Endothelial cell of umbilical vein (primary cell): ENCODE data around the gene ANAPC7. TPM values are rescaled to one million over a fixed set of nuclear protein-coding genes. Genes with fewer than 3 reads are reported as not detected.

ENCODE experiments used
- BruUV-seq: library from RNA; stranded (reverse); fragments of 400-500 nt; replicated peaks from 2 replicates; lab custom pipeline; 2021; lab: Mats Ljungman, UMichigan
- CTCF ChIA-PET: fragments of 300-600, 350-600 bp; sonication (Branson Sonifier 250); formaldehyde crosslinking; loops from one replicate; lab custom pipeline; 2021; ENCODE audit warnings: antibody characterized with exemption, inconsistent platforms; lab: Charles Lee
- POLR2A ChIA-PET: fragments of 300-600, 350-600 bp; sonication (Branson Sonifier 250); formaldehyde crosslinking; loops from one replicate; lab custom pipeline; 2021; ENCODE audit warnings: antibody characterized with exemption, inconsistent platforms; lab: Charles Lee
- DNase-seq: peaks from one replicate; pipeline ENCODE4 v3.0.0-alpha.2; 2011; ENCODE audit warnings: low read depth, low spot score
- FAIRE-seq: peaks from 2 replicates; lab custom pipeline; 2011; peaks lifted over from hg19 to GRCh38; lab: Jason Lieb, UNC
- H2AFZ ChIP-seq: 2 replicates; pipeline ENCODE4 v1.6.0; 2012; ENCODE audit warnings: low read depth, low read length, control low read depth, inconsistent platforms
- H3K27ac ChIP-seq: 2 replicates; pipeline ENCODE4 v1.5.1; 2011; ENCODE audit warnings: low read depth, mild to moderate bottlenecking, control low read depth, low read length, moderate library complexity; ENCODE audit not compliant: insufficient read depth
- H3K27me3 ChIP-seq, 2 experiments: 2 replicates each; pipeline versions ENCODE4 v1.6.0 to v1.6.1; 2011; ENCODE audit warnings: low read length in 2 of 2, mixed read lengths in 1 of 2; ENCODE audit not compliant: control insufficient read depth in 2 of 2, insufficient read depth in 2 of 2
- H3K36me3 ChIP-seq, 2 experiments: 2 replicates in 1 of 2; 3 replicates in 1 of 2; pipeline ENCODE4 v1.5.1; 2011; ENCODE audit warnings: low read length in 2 of 2, mild to moderate bottlenecking in 1 of 2, moderate library complexity in 1 of 2; ENCODE audit not compliant: control insufficient read depth in 2 of 2, insufficient read depth in 2 of 2; ENCODE audit errors: extremely low read depth in 1 of 2
- H3K4me1 ChIP-seq: 3 replicates; pipeline ENCODE4 v1.5.1; 2011; ENCODE audit warnings: mild to moderate bottlenecking, low read length; ENCODE audit not compliant: control insufficient read depth, insufficient read depth; ENCODE audit errors: extremely low read depth
- H3K4me2 ChIP-seq: 2 replicates; pipeline ENCODE4 v1.6.1; 2011; ENCODE audit warnings: low read length, control low read depth, mixed read lengths; ENCODE audit not compliant: insufficient read depth
- H3K4me3 ChIP-seq, 3 experiments: fragments of 200-600 bp in 1 of 3; sonication (generic), shearing (Covaris generic) in 1 of 3; replicated peaks in 1 of 3; 2 replicates each; pipeline ENCODE4 v1.5.1; 2011 to 2016; ENCODE audit warnings: control low read depth in 3 of 3, low read length in 3 of 3, mild to moderate bottlenecking in 2 of 3, inconsistent platforms in 1 of 3, low read depth in 1 of 3, moderate library complexity in 1 of 3; ENCODE audit not compliant: insufficient read depth in 1 of 3
- H3K79me2 ChIP-seq: 2 replicates; pipeline ENCODE4 v1.6.0; 2012; ENCODE audit warnings: low read length, inconsistent platforms; ENCODE audit not compliant: control insufficient read depth, insufficient read depth
- H3K9ac ChIP-seq: replicated peaks from 2 replicates; pipeline ENCODE3; 2011; ENCODE audit warnings: low read length, control low read depth; ENCODE audit not compliant: insufficient read depth; ENCODE audit errors: extremely low read depth
- H3K9me1 ChIP-seq: replicated peaks from 3 replicates; pipeline ENCODE4 v1.6.0; 2011; ENCODE audit warnings: mild to moderate bottlenecking, low read length; ENCODE audit not compliant: control insufficient read depth, insufficient read depth; ENCODE audit errors: extremely low read depth
- H3K9me3 ChIP-seq: replicated peaks from 2 replicates; pipeline ENCODE4 v1.5.1; 2012; ENCODE audit warnings: low read length, inconsistent platforms; ENCODE audit not compliant: control insufficient read depth, insufficient read depth
- H4K20me1 ChIP-seq: replicated peaks from 2 replicates; pipeline ENCODE3; 2011; ENCODE audit warnings: mild to moderate bottlenecking, low read length; ENCODE audit not compliant: control insufficient read depth, insufficient read depth; ENCODE audit errors: extremely low read depth
- EZH2 ChIP-seq: IDR thresholded peaks from 2 replicates; pipeline ENCODE4 v1.6.1; 2012; ENCODE audit warnings: borderline replicate concordance, low read depth, mild to moderate bottlenecking, moderate library complexity, low read length, inconsistent platforms; ENCODE audit not compliant: severe bottlenecking
- FOS ChIP-seq: IDR thresholded peaks from 2 replicates; pipeline ENCODE4 v1.6.1; 2011; ENCODE audit warnings: mild to moderate bottlenecking, low read length, moderate library complexity, borderline replicate concordance; ENCODE audit not compliant: insufficient read depth
- GATA2 ChIP-seq: IDR thresholded peaks from 2 replicates; pipeline ENCODE4 v1.7.0; 2011; ENCODE audit warnings: low read depth, mild to moderate bottlenecking, moderate library complexity, mixed read lengths, low read length; ENCODE audit not compliant: insufficient read length, insufficient read depth
- JUN ChIP-seq: IDR thresholded peaks from 2 replicates; pipeline ENCODE4 v1.6.1; 2011; ENCODE audit warnings: borderline replicate concordance, low read depth; ENCODE audit not compliant: insufficient read length, insufficient read depth
- MYC ChIP-seq: IDR thresholded peaks from one replicate; pipeline ENCODE4 v1.6.1; 2011; ENCODE audit warnings: mild to moderate bottlenecking, low read depth, low read length
- POLR2A ChIP-seq: IDR thresholded peaks from 2 replicates; pipeline ENCODE4 v1.6.1; 2012; ENCODE audit warnings: low read depth, mild to moderate bottlenecking, control low read depth, low read length
- POLR2AphosphoS5 ChIP-seq: IDR thresholded peaks from 2 replicates; pipeline ENCODE4 v1.6.1; 2012; ENCODE audit warnings: low read depth, mild to moderate bottlenecking, control low read depth, low read length, moderate library complexity; ENCODE audit not compliant: insufficient read depth
- dilution Hi-C: fragments of 300-500 bp; cut with MboI; formaldehyde crosslinking; loops from one replicate; pipeline ENCODE4 v1.15.0; 2019; ENCODE audit warnings: low sequenced_read_pairs; ENCODE audit not compliant: extremely low pct_ligation_motif_present
- intact Hi-C: fragments of 100-400 bp; cut with micrococcal nuclease; formaldehyde crosslinking; loops from one replicate; pipeline ENCODE4 v1.10.0; 2022
- polyA plus RNA-seq, 4 experiments: library from polyadenylated mRNA; depleted of rRNA in 3 of 4; stranded (reverse) in 3 of 4; unstranded in 1 of 4; fragments of >200 nt; gene quantifications; 2 replicates each; pipeline versions ENCODE4 v1.2.1 to v1.2.3, GENCODE V29; 2011 to 2012; ENCODE audit warnings: missing spikeins in 1 of 4
- total RNA-seq: library from RNA; stranded (reverse); gene quantifications from 2 replicates; pipeline ENCODE4 v1.2.3, GENCODE V29; 2021
- TF ChIP-seq, protein P1 (sequence below): IDR thresholded peaks from 2 replicates; pipeline ENCODE4 v1.6.1; 2011; ENCODE audit not compliant: insufficient read depth, insufficient read length
- TF ChIP-seq, protein P2 (sequence below), 2 donors: IDR thresholded peaks; 1 replicate in 1 of 2; 2 replicates in 1 of 2; pipeline ENCODE4 v1.5.1; 2011; ENCODE audit warnings: low read length in 2 of 2, mild to moderate bottlenecking in 2 of 2, moderate library complexity in 2 of 2, control low read depth in 1 of 2, inconsistent platforms in 1 of 2, low read depth in 1 of 2; ENCODE audit not compliant: insufficient read depth in 1 of 2; ENCODE audit errors: extremely low read depth in 1 of 2

Gene ANAPC7
- total and polyA plus RNA-seq, 2 donors (not counting 3 experiments of a cell fraction or from before 2014, with no cell fraction given), result 54.2 to 89.0 TPM

DNA sequence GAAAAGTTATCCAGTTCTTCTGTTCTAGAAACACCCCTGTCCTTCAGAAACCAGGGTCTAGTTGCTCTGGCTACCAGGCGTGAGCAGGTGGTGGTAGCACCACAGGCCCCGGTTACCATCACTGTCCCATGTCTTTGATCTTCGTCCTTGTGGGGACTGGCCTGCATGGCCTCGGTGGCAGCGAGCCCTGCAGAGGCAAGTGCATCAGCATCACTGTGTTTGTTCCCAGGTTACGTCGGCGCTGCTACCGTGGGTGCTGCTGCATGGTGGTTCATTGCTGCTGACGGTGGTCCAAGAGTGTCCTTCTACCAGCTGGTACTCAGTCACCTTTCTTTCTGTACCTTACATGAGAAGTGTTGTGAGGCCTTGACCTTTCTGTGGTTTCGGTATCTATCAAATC, 58.9 kb downstream of the ANAPC7 start:
- POLR2A ChIA-PET, result no interaction called here
- Histone ChIP-seq H3K9ac (no peak overlapping the region), H3K27ac (no peak overlapping the region), H3K9me1 (no peaks in the 10 kb centered on the region), H3K79me2 (no peaks in the 10 kb centered on the region), H3K4me3 (no peak overlapping the region), H3K4me1 (no peaks in the 10 kb centered on the region), H3K36me3 (peaks cover 50 to 63% of the 10 kb centered on the region in 2 experiments), H3K4me2 (no peak overlapping the region), H3K27me3 (no peaks in the 10 kb centered on the region), H2AFZ (no peak overlapping the region), H3K9me3 (no peaks in the 10 kb centered on the region), H4K20me1 (no peaks in the 10 kb centered on the region)
- dilution Hi-C loops (no loop called here), intact Hi-C loops (no loop called here)
- TF ChIP-seq FOS, result no peak
- no peak for TF ChIP-seq POLR2A
- no peak for TF ChIP-seq JUN
- no peak for TF ChIP-seq MYC
- no peak for TF ChIP-seq GATA2
- no peak for TF ChIP-seq POLR2AphosphoS5
- TF ChIP-seq EZH2, result no peak
- TF ChIP-seq, protein P1, sequence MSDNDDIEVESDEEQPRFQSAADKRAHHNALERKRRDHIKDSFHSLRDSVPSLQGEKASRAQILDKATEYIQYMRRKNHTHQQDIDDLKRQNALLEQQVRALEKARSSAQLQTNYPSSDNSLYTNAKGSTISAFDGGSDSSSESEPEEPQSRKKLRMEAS, result no peak
- TF ChIP-seq, protein P2, sequence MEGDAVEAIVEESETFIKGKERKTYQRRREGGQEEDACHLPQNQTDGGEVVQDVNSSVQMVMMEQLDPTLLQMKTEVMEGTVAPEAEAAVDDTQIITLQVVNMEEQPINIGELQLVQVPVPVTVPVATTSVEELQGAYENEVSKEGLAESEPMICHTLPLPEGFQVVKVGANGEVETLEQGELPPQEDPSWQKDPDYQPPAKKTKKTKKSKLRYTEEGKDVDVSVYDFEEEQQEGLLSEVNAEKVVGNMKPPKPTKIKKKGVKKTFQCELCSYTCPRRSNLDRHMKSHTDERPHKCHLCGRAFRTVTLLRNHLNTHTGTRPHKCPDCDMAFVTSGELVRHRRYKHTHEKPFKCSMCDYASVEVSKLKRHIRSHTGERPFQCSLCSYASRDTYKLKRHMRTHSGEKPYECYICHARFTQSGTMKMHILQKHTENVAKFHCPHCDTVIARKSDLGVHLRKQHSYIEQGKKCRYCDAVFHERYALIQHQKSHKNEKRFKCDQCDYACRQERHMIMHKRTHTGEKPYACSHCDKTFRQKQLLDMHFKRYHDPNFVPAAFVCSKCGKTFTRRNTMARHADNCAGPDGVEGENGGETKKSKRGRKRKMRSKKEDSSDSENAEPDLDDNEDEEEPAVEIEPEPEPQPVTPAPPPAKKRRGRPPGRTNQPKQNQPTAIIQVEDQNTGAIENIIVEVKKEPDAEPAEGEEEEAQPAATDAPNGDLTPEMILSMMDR (IDR thresholded peaks at IDR 0.05; ENCODE audit: extremely low read depth in 1 of 2, insufficient read depth in 1 of 2, low read depth in 1 of 2, low read length in 2 of 2), result no peak
- DNase-seq (no peak), FAIRE-seq (no peak)
- CTCF ChIA-PET, result no interaction called here
- BruUV-seq, result no TSS peak
